SK-N-SH (cell line): Measurements from ENCODE around the gene HRH1. TPM values are rescaled to one million over a fixed set of nuclear protein-coding genes. Genes with fewer than 3 reads are reported as not detected.

Source experiments
- CTCF ChIA-PET: fragments of 300-600, 350-600 bp; formaldehyde crosslinking; extraction: SDS; loops from one replicate; lab custom pipeline; 2021; lab: Yijun Ruan, JAX
- POLR2A ChIA-PET: fragments of 350-600 bp; sonication (Branson Sonifier 250); formaldehyde crosslinking; extraction: SDS; loops from one replicate; lab custom pipeline; 2020; ENCODE audit warnings: antibody characterized with exemption, inconsistent platforms; lab: Yijun Ruan, JAX
- DNase-seq: peaks from one replicate; pipeline ENCODE4 v3.0.0; 2012
- H2AFZ ChIP-seq: fragments of 200-600 bp; sonication (generic); 2 replicates; pipeline ENCODE4 v1.8.1; 2016; ENCODE audit warnings: antibody characterized with exemption, mild to moderate bottlenecking, low read depth
- H3F3A ChIP-seq: fragments of 200-600 bp; sonication (generic); replicated peaks from 2 replicates; pipeline ENCODE3; 2016; ENCODE audit warnings: antibody characterized with exemption, mild to moderate bottlenecking; ENCODE audit not compliant: insufficient read depth
- H3K27ac ChIP-seq, 2 experiments: fragments of 200-500 bp in 1 of 2; fragments of 200-600 bp in 1 of 2; sonication (Bioruptor generic) in 1 of 2; sonication (generic), shearing (Covaris generic) in 1 of 2; 2 replicates each; pipeline versions ENCODE4 v1.5.1 to v1.6.1; 2014 to 2016; ENCODE audit warnings: low read depth in 2 of 2, inconsistent platforms in 1 of 2, low read length in 1 of 2, mild to moderate bottlenecking in 1 of 2, mixed read lengths in 1 of 2
- H3K27me3 ChIP-seq: fragments of 200-600 bp; sonication (generic), shearing (Covaris generic); 2 replicates; pipeline ENCODE4 v1.6.1; 2016; ENCODE audit warnings: mixed run types; ENCODE audit not compliant: insufficient read depth
- H3K36me3 ChIP-seq, 2 experiments: fragments of 200-500 bp in 1 of 2; fragments of 200-600 bp in 1 of 2; sonication (Bioruptor generic) in 1 of 2; sonication (generic) in 1 of 2; replicated peaks in 1 of 2; 2 replicates each; pipeline versions ENCODE3 to v1.5.1; 2014 to 2016; ENCODE audit warnings: low read length in 1 of 2, mild to moderate bottlenecking in 1 of 2; ENCODE audit not compliant: insufficient read depth in 2 of 2, control insufficient read depth in 1 of 2
- H3K4me1 ChIP-seq, 2 experiments: fragments of 200-500 bp in 1 of 2; fragments of 200-600 bp in 1 of 2; sonication (Bioruptor generic) in 1 of 2; sonication (generic), shearing (Covaris generic) in 1 of 2; 2 replicates each; pipeline versions ENCODE4 v1.5.1 to v1.6.1; 2014 to 2016; ENCODE audit warnings: low read depth in 1 of 2, low read length in 1 of 2, mixed run types in 1 of 2; ENCODE audit not compliant: insufficient read depth in 2 of 2, control insufficient read depth in 1 of 2
- H3K4me2 ChIP-seq: fragments of 200-600 bp; sonication (generic), shearing (Covaris generic); 2 replicates; pipeline ENCODE4 v1.6.1; 2017; ENCODE audit warnings: mixed run types
- H3K4me3 ChIP-seq, 2 experiments: fragments of 200-500 bp in 1 of 2; fragments of 200-600 bp in 1 of 2; sonication (Bioruptor generic) in 1 of 2; sonication (generic), shearing (Covaris generic) in 1 of 2; 2 replicates each; pipeline versions ENCODE4 v1.5.1 to v1.8.1; 2014 to 2016; ENCODE audit warnings: low read depth in 2 of 2, inconsistent platforms in 1 of 2, low read length in 1 of 2, mild to moderate bottlenecking in 1 of 2, mixed read lengths in 1 of 2, moderate library complexity in 1 of 2
- H3K79me2 ChIP-seq: fragments of 200-600 bp; sonication (generic); 2 replicates; pipeline ENCODE4 v1.8.1; 2017; ENCODE audit warnings: mild to moderate bottlenecking; ENCODE audit not compliant: insufficient read depth
- H3K9ac ChIP-seq: fragments of 200-600 bp; sonication (generic); 2 replicates; pipeline ENCODE4 v1.6.1; 2017; ENCODE audit warnings: mixed run types
- H3K9me2 ChIP-seq: fragments of 200-600 bp; sonication (generic); 2 replicates; pipeline ENCODE4 v1.6.1; 2017; ENCODE audit warnings: mixed run types
- H3K9me3 ChIP-seq: fragments of 200-600 bp; sonication (generic); 2 replicates; pipeline ENCODE4 v1.6.1; 2017; ENCODE audit warnings: mixed run types, mild to moderate bottlenecking, moderate library complexity
- H4K20me1 ChIP-seq: fragments of 200-600 bp; sonication (generic); 2 replicates; pipeline ENCODE4 v1.6.1; 2017; ENCODE audit warnings: mild to moderate bottlenecking, mixed run types; ENCODE audit not compliant: insufficient read depth
- CHD2 ChIP-seq: fragments of 150-350 bp; IDR thresholded peaks from 2 replicates; pipeline ENCODE4 v1.6.1; 2018; ENCODE audit warnings: low read length; ENCODE audit not compliant: partially characterized antibody
- CTCF ChIP-seq: fragments of 200-600 bp; sonication (generic); IDR thresholded peaks from 2 replicates; pipeline ENCODE4 v1.6.1; 2017; ENCODE audit warnings: antibody characterized with exemption, mild to moderate bottlenecking, moderate library complexity
- ELF1 ChIP-seq: IDR thresholded peaks from 2 replicates; pipeline ENCODE4 v1.4.0; 2012
- FOSL2 ChIP-seq: IDR thresholded peaks from 2 replicates; pipeline ENCODE4 v1.4.0; 2012; ENCODE audit warnings: low read depth, mild to moderate bottlenecking, moderate library complexity, borderline replicate concordance
- FOXM1 ChIP-seq: IDR thresholded peaks from 2 replicates; pipeline ENCODE4 v1.4.0; 2012; ENCODE audit warnings: low read depth, mild to moderate bottlenecking
- GATA2 ChIP-seq: sonication (generic); formaldehyde crosslinking; IDR thresholded peaks from 2 replicates; pipeline ENCODE4 v1.5.0; 2020; ENCODE audit warnings: mild to moderate bottlenecking, missing genetic modification reagents
- IRF3 ChIP-seq: fragments of 150-350 bp; IDR thresholded peaks from 2 replicates; pipeline ENCODE4 v1.6.1; 2016; ENCODE audit warnings: mild to moderate bottlenecking, low read depth, low read length
- JUND ChIP-seq: IDR thresholded peaks from 2 replicates; pipeline ENCODE4 v1.4.0; 2012
- MXI1 ChIP-seq: IDR thresholded peaks from 2 replicates; pipeline ENCODE4 v1.6.1; 2012; ENCODE audit warnings: mild to moderate bottlenecking, low read depth, low read length, improper control_type of control experiment
- NFIC ChIP-seq: IDR thresholded peaks from 2 replicates; pipeline ENCODE4 v1.4.0; 2012; ENCODE audit warnings: borderline replicate concordance
- NRF1 ChIP-seq: IDR thresholded peaks from 2 replicates; pipeline ENCODE4 v1.6.1; 2012; ENCODE audit warnings: low read depth, mild to moderate bottlenecking, low read length
- POLR2AphosphoS5 ChIP-seq: IDR thresholded peaks from 2 replicates; pipeline ENCODE4 v1.6.1; 2012; ENCODE audit warnings: low read depth, low read length
- RAD21 ChIP-seq: IDR thresholded peaks from 2 replicates; pipeline ENCODE4 v1.6.1; 2012; ENCODE audit warnings: mild to moderate bottlenecking, low read length
- RCOR1 ChIP-seq: fragments of 150-350 bp; IDR thresholded peaks from 2 replicates; pipeline ENCODE4 v1.6.1; 2017; ENCODE audit warnings: antibody characterized with exemption, low read length
- REST ChIP-seq: IDR thresholded peaks from 2 replicates; pipeline ENCODE4 v1.6.1; 2012; ENCODE audit warnings: mild to moderate bottlenecking, low read depth, low read length, moderate library complexity
- RFX5 ChIP-seq: IDR thresholded peaks from 2 replicates; pipeline ENCODE4 v1.6.1; 2012; ENCODE audit warnings: mild to moderate bottlenecking, improper control_type of control experiment, low read length
- SMC3 ChIP-seq: IDR thresholded peaks from 2 replicates; pipeline ENCODE4 v1.6.1; 2012; ENCODE audit warnings: low read depth, low read length, improper control_type of control experiment
- TAF1 ChIP-seq: IDR thresholded peaks from 2 replicates; pipeline ENCODE4 v1.6.1; 2012; ENCODE audit warnings: low read depth, mild to moderate bottlenecking, low read length, moderate library complexity, borderline replicate concordance
- TCF12 ChIP-seq: IDR thresholded peaks from 2 replicates; pipeline ENCODE4 v1.4.0; 2012
- ZBTB33 ChIP-seq: IDR thresholded peaks from 2 replicates; pipeline ENCODE4 v1.4.0; 2012; ENCODE audit warnings: low read depth, borderline replicate concordance
- WGBS: methylation state at CpG from one replicate; pipeline ENCODE4 v1.1.6; 2017; ENCODE audit warnings: low lambda C conversion rate; 5-methylcytosine and 5-hydroxymethylcytosine counted together
- polyA plus RNA-seq, 3 experiments: library from polyadenylated mRNA; depleted of rRNA; stranded (reverse); fragments of >200 nt; gene quantifications; 2 replicates each; pipeline ENCODE4 v1.2.3, GENCODE V29; 2012

The HRH1 gene
- polyA plus RNA-seq, 1 of the 3 experiments (the other 2 are of a cell fraction) = 6.2 TPM

GRCh38 chr3:11130385-11130784 lies 23.9 kb upstream of the HRH1 start:
- TF ChIP-seq ELF1 (no peak), NRF1 (no peak), GATA2 (no peak), MXI1 (no peak), ZBTB33 (no peak), TAF1 (no peak), IRF3 (no peak), JUND (no peak), FOXM1 (no peak), NFIC (no peak), FOSL2 (no peak), TCF12 (no peak), SMC3 (no peak), RAD21 (no peak), RFX5 (no peak)
- CTCF ChIA-PET = interaction anchor here (1.2 to 2.4 kb wide), 3 partner anchors 13 to 69 kb away, joined by 3 to 9 read pairs (median 3); no protein-coding TSS in a partner anchor
- WGBS = 86% methylated on average over 7 of the region's 7 CpGs

GRCh38 chr3:11131371-11131770 lies 22.9 kb upstream of the HRH1 start:
- Histone ChIP-seq H3K36me3 (no peaks in the 10 kb centered on the region), H3K79me2 (no peaks in the 10 kb centered on the region), H3K4me2 (no peak overlapping the region), H3K27me3 (no peaks in the 10 kb centered on the region), H3K9me2 (no peaks in the 10 kb centered on the region), H3F3A (peaks cover 5% of the 10 kb centered on the region), H4K20me1 (no peaks in the 10 kb centered on the region), H3K9me3 (no peaks in the 10 kb centered on the region), H2AFZ (no peak overlapping the region), H3K4me1 (peaks cover 0 to 5% of the 10 kb centered on the region in 2 experiments; a peak in 3 of 4 replicates), H3K4me3 (no peak overlapping the region), H3K27ac (no peak overlapping the region), H3K9ac (no peak overlapping the region)
- DNase-seq = no peak
- ChIA-PET CTCF (interaction anchor here (0.7 to 2.4 kb wide), 5 partner anchors 14 to 203 kb away, joined by 3 to 9 read pairs (median 3); no protein-coding TSS in a partner anchor), POLR2A (no interaction called here)
- WGBS = 94% methylated on average over 5 of the region's 5 CpGs
- TF ChIP-seq ZBTB33 = no peak
- no peak for TF ChIP-seq CTCF
- no peak for TF ChIP-seq REST
- TF ChIP-seq FOSL2 = no peak
- TF ChIP-seq RCOR1 = no peak
- TF ChIP-seq CHD2 = no peak
- no peak for TF ChIP-seq JUND
- no peak for TF ChIP-seq POLR2AphosphoS5

More at GRCh38 chr3:11130385-11130784, 23.9 kb upstream of the HRH1 start:
- no peak overlapping the region for H3K4me2 ChIP-seq
- H3K4me3 ChIP-seq = no peak overlapping the region
- H4K20me1 ChIP-seq = no peaks in the 10 kb centered on the region
- POLR2A ChIA-PET = no interaction called here
- H3K79me2 ChIP-seq = no peaks in the 10 kb centered on the region
- no peaks in the 10 kb centered on the region for H3K9me2 ChIP-seq
- no peaks in the 10 kb centered on the region for H3K4me1 ChIP-seq
- H3K27ac ChIP-seq = no peak overlapping the region
- H3K9me3 ChIP-seq = no peaks in the 10 kb centered on the region
- H3K9ac ChIP-seq = no peak overlapping the region
- no peaks in the 10 kb centered on the region for H3K36me3 ChIP-seq
- no peaks in the 10 kb centered on the region for H3K27me3 ChIP-seq
- no peak for DNase-seq
- H2AFZ ChIP-seq = no peak overlapping the region
- H3F3A ChIP-seq = no peaks in the 10 kb centered on the region
